ENCODE measurements around the gene MUS81.

Gene MUS81

DNA sequence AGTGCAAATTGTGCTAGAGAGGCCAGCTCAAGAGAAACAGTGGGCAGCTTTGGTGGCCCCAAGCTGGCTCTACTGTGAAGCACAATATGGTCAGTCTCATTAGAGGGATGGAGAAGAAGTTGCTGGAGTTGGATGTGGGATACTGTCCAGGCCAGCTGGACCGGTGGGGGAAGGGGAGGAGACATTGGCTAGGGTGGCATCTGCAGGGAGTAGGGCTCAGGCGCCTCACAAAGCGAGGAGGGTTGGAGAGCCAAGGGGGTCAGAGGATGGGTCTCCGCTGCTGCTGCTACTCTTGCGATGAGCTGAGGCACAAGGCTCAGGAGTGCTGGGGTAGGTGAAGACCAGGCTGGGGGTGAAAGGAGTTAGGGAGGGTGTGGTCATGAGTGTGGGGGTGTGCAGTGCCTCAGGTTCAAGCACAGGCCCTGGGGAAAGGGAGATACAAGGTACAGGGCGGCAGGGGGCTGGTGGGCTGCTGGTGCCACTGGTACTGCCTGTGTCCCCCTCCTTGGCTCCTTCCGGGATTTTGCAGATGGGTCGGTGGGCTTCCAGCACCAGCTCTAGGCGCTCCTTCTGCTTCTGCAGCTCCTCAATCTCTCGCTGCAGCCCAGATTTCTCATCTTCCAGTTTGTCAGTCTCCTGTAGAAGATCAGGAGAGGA is 32.6 kb downstream of the MUS81 start:
- no peak for DNase-seq

DNA sequence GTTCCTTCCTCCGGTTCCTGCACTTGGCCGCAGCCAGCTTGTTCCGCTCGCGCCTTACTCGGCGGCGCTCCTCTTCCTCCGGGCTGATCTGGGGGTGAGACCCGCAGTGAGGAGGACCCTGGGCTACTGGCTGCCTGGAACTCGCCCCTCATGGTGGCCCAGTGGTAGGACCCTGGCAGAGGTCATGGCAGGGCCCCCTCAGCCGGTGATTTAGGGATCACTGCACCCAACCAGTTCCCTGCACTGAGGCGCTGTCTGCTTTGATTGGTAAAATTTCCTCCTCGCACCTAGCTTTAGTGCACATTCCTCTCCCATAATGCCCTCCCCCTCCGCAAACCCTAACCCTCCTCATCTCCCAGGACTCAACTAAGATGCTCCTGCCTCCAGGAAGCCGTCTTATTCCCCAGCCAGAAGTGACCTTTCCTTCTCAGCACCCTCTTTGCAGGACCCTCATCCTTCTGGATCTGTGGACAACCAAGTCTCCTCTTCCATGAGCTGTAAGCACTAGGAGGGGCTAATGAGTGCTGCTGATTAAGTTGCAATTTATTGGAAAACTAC is 33.9 kb downstream of the MUS81 start:
- DNase-seq, result no peak

DNA sequence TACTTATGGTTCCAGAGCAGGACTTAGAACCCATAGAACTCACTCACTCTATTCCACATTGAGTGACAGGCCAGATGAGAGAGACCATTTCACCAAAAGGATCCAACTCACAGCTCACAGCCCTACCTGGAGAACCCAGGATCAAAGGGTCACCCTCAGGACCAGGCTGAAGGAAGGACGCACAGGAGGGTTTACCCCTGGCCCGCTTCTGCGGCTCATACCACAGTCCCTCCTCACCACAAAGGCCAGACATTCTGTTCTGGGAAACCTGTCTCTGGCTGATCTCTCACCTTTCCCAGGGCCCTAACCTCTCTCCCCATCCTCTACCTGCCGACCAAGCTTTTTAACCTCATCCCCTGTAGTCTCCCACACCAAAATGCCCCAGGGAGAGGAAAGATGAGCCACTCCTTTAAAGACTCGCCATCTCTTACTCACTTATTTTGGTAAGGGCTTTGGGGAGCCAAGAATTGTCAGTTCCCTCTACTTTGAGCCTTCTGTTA is 35.3 kb downstream of the MUS81 start:
- DNase-seq, result no peak

DNA sequence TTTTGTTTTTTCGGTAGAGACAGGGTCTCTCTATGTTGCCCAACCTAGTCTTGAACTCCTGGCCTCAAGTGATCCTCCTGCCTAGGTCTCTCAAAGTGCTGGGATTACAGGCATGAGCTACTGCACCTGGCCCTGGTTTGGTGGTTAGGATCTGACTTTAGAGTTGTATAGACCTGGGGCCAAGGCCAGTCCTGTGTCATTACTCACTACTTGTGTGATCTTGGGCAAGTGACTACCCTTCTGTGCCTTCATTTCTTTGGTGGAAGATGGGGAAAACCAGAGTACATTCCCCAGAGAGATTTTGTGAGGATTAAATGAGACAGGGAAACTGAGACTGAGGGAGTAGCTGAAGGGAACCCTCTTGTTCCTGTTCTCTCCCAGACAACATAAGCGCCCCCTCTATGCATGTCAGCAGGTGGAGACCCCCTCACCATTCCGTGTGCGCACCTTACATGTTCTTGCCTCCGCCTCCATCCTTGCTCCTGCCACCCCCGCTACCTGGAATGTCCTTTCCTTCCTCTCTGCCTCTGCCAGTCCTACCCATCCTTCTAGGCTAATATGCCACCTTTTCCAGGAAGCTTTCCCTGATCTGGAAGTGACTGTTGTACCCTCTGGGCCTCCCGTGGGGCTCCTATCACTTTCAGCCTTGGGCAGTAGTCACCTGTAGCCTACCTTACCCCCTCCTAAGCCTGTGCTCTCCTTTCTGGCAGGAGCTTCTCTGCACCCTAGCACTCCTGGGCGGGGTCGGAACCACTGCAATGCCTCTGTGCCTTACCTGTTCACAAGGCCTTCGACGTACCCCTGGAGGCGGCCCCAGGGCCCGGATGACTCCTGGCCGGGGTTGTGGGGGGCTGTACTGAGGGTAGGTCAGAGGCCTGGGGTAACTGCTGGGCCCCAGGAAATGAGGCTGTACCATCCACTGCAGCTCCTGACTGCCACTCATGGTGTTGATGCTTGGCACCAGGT is 36.1 kb downstream of the MUS81 start:
- DNase-seq, result no peak

DNA sequence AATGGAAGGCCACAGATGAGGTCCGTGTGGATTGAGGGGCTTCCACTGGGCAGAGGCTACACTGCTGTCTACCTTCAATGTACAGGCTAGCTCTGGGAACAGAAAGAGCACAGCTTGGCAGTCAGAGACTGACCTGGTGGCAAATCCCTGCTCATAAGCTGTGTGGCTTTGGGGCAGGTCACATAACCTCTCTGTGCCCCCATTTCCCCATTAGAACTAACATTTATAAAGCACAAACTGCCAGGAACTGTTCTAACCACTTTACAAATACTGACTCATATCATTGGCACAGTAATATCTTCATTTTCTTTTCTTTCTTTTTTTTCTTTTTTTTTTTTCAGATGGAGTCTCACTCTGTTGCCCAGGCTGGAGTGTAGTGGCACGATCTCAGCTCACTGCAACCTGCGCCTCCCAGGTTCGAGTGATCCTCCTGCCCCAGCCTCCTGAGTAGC is 36.8 kb downstream of the MUS81 start:
- no peak for DNase-seq

DNA sequence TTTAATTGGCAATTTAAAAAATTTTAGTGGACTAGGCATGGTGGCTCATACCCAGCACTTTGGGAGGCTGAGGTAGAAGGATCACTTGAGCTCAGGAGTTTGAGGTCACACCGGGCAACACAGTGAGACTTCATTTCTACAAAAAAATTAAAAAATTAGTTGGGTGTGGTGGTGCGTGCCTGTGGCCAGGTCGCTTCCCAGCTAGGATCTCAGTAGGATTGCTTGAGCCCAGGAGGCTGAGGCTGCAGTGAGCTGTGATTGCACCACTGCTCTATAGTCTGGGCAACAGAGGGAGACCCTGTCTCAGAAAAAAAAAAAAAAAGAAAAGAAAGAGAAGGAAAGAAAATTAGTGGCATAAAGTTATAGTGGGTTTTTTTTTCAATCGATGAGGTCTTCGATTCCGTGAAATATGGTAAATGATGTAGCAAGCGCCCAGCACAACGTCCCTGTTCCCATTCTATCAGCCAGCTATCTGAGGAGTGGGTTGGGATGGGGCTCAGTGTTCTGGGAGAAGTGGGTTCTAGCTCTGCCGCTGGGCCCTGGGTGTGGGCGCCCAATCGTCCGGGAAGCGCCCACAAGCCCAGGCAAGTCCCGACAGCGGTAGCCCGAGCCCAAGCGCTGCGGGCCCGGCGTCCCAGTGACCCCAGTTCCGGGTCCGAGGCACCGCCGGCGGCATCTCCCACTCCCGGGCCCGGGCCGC is 38.6 kb downstream of the MUS81 start:
- no peak for DNase-seq

DNA sequence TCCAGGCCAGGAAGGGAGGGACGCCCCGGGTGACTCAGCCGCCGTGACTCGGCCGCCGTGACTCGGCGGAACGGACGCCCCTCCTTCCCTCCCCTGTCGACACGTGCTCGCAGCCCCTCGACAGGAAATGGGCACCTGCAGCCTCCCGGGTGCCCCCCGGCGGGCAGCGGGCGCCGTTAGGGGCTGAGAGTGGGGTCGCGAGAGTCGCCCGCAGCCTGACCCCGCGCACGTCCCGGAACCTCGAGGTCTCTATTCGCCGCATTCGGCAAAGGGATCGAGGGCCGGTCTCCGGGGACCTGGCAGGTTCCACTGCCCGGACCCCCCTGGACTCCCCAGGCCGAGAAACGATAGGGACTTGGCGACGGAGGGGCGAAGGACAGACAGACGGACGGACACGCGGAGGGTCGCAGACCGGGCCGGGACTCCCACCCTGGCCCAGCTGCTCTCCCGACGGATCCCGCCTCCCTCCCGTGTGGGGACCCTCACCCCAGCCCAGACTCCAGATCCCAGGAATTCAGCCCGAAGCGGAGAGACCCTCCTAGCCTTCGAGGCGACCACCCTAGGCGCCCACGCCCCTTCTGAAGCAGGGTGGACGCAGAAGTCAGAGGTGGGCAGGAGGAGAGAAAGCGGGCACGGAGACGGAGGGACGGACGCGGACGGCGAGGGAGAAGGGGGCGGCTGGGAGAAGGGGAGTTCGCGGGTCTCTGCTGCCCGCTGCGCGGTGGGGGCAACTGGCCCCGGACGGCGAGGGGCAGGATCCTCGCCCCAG is 39.3 kb downstream of the MUS81 start:
- peak; percentile 81 for DNase-seq

DNA sequence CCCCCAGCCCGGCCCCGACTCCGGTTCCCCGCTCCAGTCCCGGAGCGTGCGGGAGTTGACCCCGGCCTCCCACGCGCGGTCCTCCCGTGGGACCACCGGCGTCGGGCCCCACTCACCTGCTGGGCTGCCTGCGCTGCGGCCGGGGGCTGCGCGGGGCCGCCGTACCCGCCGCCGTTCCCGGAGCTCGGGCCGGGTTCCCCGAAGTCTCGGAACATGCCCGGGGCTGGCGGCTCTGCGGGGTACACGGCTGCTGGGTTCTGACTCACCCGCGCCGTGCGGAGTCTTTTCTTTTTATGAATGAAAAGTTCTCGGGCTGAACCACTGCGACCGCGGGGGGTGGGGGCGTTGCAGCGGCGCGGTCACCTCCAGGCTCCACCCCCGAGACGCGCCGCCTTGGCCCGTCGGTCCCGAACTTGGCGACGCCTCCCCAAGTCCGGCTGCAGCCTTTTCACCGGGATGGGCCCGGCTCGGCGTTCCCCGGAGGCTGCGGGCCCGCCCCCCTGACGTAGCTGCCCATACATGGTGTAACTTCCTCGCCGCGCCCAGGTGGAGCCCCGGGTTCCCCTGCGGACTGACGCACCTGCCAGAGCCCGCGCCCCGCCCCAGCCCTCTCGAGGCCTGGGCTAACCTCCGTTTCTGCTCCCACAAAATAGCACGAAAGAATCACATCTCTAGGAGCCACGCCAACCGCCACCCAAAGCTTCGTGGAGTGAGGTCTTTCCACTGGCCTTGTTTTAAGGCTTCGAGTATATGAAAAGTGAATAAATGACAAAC is 40.1 kb downstream of the MUS81 start, which contains the start of gene FOSL1:
TSS of gene FOSL1 (minus strand) at position 264 of the 774 bp plus-strand sequence. CDS start at position 215, 49 bp downstream.
- DNase-seq, result peak; percentile 95

DNA sequence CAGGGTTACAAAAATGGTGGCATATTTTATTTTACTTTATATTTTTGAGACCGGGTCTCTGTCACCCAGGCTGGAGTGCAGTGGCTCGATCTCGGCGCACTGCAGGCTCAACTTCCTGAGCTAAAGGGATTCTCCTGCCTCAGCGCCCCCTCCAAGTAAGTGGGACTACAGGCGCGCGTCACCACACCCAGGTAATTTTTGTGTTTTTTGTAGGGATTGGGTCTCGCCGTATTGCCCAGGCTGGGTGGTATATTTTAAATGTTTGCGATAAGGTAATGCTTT is 40.6 kb downstream of the MUS81 start:
- no peak for DNase-seq

DNA sequence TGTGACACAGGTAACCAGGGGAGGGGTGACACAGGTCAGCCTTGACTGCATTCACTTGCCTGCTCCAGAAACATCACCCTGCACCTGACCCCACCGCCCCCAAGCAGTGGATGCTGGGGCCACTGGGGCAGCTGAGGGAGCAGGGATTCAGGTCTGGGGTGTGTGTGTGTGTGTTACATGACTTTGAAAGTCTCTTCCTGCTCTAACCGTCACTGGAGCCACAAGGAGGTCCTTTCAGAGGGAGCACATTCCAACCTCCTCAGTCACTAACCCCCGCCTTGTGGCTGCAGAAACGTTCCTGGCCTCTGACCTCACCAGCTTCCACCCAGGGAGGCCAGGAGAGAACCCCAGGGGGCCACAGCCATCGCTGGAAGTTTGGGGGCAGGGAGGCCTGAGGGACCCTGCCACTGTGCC is 42.8 kb downstream of the MUS81 start:
- DNase-seq, result no peak

DNA sequence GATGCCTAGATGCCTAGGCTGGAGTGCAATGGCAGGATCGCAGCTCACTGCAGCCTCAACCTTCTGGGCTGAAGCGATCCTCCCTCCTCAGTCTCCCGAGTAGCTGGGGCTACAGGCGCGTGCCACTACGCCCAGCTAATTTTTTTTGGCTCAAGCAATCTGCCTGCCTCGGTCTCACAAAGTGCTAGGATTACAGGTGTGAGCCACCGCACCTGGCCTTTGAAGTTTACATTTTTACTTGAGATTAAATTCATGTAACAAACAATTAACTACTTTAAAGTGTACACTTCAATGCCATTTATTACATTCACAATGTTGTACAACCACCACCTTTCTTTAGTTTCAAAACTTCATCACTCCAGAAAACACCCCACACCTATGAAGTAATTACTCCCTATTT is 43.5 kb downstream of the MUS81 start:
- DNase-seq, result no peak

DNA sequence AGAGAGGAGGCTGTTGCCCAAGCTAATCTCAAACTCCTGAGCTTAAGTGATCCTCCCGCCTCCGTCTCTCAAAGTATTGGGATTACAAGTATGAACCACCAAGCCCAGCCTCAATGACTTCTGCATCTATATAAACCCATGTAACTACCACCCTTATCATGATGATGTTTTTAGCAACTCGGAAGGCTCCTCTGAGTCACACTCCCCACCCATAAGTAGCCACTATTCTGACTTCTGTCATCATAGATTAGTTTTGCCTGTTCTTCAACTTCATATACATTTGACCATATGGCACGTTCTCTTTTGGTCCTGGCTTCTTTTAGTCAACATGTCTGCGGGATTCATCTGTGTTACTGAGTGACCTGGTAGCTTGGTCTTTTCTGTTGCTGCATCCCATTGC is 46.4 kb downstream of the MUS81 start:
- no peak for DNase-seq

DNA sequence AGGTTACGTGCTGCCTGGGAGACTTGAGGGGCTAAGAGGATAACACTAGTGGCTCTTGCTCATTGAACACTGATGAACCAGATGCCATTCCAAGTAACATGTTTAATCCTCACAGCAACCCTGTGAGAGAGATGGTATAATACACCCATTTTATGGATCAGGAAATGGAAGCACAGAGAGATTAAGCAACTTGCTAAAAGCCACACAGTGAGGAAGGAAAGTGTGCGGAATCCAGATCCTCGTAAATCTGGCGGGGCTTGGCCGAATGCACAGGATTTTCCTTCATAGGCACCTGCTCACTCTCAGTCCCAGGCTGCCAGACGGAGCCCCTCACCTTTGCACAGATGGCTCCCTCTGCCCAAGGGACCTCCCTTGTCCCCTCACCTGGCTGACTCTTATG is 47.6 kb downstream of the MUS81 start:
- DNase-seq, result no peak

DNA sequence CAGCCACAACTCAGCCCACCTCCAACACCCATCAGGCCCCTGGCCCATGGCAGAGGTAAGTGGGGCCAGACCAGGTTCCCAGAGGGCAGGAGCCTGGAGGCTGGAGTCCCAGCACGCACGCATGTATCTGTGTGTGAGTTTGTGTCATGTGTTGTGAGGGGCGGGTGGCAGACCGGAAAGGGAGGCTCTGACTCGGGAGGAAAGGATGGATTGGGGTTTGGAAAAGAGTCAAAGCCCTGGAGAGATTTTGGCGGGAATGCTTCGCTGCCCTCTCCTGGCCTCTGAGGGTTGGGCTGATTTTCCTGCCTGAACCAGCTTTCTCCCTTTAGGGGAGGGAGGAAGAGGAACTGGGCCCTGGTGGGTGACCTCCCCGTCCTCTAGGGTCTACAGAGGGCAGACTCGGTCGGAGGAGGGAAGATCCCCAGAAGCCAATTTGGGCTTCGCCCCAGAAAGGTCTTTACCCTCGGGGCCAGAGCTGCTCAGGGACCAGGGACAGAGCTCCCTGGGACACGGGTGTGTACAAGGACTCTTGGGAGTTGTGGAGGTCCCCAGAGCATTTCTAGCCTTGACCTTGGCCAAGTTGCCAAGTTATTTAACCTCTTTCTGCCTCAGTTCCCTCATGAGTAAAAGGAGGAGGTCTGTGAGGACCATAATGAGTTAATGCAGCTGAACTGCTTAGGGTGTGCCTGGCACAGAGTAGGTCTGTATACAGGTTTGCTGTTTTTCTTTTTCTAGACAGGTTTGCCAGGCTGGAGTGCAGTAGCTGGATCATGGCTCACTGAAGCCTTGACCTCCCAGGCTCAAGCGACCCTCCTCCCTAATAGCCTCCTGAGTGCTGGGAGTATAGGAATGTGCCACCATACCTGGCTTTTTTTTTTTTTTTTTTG is 51.7 kb downstream of the MUS81 start:
- no peak for DNase-seq

DNA sequence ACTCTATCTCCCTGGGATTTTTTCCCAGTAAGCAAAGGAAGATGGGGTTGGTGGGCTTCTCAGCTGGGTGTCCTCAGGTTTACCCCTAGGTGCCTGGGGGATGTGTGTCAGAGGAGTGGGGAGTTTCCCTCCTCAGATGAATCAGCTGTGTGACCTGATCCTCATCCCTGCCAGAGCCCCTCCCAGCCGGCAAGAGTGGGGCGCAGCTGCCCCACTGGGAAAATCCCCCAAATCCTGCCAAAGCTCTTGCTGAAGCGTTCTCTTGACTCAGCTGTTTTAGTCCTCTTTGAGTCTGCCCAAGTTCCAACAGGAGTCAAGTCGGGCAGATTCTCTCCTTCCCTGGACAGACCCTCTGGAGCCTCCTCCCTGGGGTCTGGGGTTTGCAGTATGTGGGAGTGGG is 52.6 kb downstream of the MUS81 start:
- no peak for DNase-seq

DNA sequence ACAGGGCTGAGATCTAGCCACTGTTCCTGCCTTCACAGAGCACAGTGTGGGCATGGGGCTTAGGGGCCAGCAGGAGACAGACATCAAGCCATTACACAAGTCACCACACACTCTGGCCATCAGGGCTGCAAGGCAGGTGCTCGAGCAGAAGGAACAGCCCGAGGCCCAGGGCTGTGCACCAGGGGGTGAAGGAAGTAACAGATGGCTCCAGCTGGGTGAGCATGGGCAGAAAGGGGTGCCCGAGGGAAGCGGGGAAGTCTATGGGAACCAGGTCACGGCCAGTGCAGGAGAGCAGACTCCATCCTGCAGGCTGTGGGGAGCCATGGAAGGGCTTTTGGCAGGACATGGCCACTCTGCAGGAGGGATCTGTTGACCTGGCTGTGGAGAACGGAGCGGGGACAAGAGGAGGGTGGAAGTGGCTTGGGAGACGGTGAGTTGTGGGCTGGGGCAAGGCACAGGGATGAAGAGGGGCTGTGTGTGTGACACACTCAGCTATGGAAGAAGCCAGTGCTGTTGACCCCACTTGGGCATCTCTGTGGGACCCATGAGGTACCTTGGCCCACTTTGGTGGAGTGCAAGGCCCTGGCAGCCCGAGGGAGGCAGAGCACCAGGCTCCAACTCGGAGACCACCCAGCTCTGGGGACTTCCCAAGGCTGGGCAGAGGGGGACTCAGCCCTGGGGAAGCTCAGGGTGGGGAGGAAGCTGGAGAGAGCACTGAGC is 55.0 kb downstream of the MUS81 start:
- no peak for DNase-seq

DNA sequence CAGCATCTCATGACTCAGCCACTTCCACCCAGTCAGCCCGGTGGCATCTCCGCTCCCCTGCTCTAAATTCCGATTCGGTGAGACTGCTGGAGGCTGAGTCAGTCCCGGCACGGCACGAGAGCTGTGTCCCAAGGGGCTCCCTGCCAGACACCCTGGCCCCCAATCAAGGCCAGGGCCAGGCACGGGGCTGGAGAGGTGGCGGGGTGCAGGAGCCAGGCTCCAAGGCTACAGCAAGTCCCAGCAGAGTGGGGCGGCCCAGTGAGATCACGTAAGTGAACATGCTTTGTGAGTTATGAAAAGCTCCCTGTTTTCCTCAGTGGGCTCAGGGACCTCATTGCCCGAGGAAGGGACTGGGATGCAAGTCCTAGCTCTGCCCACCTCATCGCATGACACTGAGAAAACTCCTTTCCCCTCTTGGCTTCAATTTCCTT is 55.6 kb downstream of the MUS81 start:
- DNase-seq, result no peak

All from activated naive CD4-positive, alpha-beta T cell treated with anti-CD3 and anti-CD28 coated beads, Interleukin-2, amount 50 U/mL, for 16 hours (primary cell).